ENCODE measurements around the gene SRGAP2B. TPM values are rescaled to one million over a fixed set of nuclear protein-coding genes. Genes with fewer than 3 reads are reported as not detected.
A peak's percentile ranks its signal among the peaks of the same experiment; 100 is the strongest.
"Not testable (repeated sequence)": the region's sequence is repeated elsewhere in the genome, so short reads cannot be mapped to it uniquely, and the experiment has no call there.

The SRGAP2B gene
- total RNA-seq, 2 donors from 2014 or later = 61.2 to 82.0 TPM

DNA sequence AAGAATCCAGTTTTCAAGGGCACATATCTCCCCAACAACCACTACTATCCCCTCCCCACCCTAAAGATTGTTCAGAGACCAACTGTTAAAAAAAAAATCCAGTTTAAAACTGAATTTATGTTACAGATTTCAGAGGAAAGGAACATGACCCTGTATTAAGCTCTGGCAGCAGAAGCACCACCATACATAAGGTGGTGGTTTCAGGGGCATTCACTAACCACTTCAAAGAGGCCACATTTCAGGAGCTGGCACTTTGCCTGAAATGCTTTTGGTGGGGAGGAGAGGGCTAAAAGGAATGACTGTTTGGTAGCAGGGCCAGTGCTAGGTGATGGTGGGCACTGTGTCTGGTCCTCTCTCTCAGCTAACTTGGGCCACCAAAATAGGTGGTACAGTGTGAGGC is 176.0 kb downstream of the SRGAP2B start:
- H3K27me3 ChIP-seq (ENCODE audit: control insufficient read depth, insufficient read depth, low read length, poor library complexity, severe bottlenecking); DNase-seq; H3K4me3 Mint-ChIP-seq; H3K9me3 Mint-ChIP-seq; H3K4me1 Mint-ChIP-seq; H3K36me3 Mint-ChIP-seq (ENCODE audit: low read depth); H3K9me3 ChIP-seq (ENCODE audit: control insufficient read depth, low read length); H3K27me3 Mint-ChIP-seq (ENCODE audit: insufficient read depth); H3K36me3 ChIP-seq (ENCODE audit: control insufficient read depth, insufficient read depth, low read length); H3K27ac ChIP-seq (ENCODE audit: low read depth, low read length); H3K9ac ChIP-seq (ENCODE audit: extremely low read depth, low read length, poor library complexity, severe bottlenecking); H3K27ac Mint-ChIP-seq; H3K4me1 ChIP-seq (ENCODE audit: control insufficient read depth, insufficient read depth, low read length); H3K4me3 ChIP-seq (ENCODE audit: low read length): not testable (repeated sequence)

DNA sequence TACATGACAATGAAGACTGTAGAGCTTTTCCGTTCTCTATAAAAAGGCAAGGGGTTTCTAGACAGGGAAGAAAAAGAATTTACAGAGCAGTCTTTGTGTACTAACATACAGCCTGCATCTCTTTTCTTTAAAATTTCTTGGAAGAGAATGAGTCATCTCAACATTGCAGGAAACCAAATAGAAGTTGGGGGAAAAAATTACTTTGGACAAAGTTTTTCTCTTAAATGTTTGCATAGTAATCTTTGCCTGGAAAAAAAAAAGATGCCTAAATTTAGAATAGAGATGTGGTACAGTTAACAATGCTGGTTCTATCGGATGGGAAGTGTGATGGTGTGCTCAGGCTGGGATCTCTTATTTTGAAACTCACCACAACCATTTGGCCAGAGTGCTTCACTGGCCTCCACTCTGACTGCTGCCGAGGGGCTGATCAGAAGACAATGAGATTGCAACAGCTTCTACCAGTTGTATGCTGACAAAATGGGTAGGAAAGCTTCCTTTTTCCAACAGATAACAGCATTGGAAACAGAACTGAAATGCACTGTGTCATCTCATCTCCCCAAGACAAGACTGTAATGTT is 177.0 kb downstream of the SRGAP2B start:
- H3K27ac ChIP-seq (ENCODE audit: low read depth, low read length); DNase-seq; H3K4me3 ChIP-seq (ENCODE audit: low read length); H3K27me3 Mint-ChIP-seq (ENCODE audit: insufficient read depth); H3K9me3 Mint-ChIP-seq; H3K4me1 Mint-ChIP-seq; H3K9ac ChIP-seq (ENCODE audit: extremely low read depth, low read length, poor library complexity, severe bottlenecking); H3K4me1 ChIP-seq (ENCODE audit: control insufficient read depth, insufficient read depth, low read length); H3K9me3 ChIP-seq (ENCODE audit: control insufficient read depth, low read length); H3K27me3 ChIP-seq (ENCODE audit: control insufficient read depth, insufficient read depth, low read length, poor library complexity, severe bottlenecking); H3K4me3 Mint-ChIP-seq; H3K36me3 Mint-ChIP-seq (ENCODE audit: low read depth); H3K36me3 ChIP-seq (ENCODE audit: control insufficient read depth, insufficient read depth, low read length): not testable (repeated sequence)
- WGBS, 2 experiments (ENCODE audit: insufficient coverage in 1 of 2, insufficient read length in 1 of 2) = no CpG with 5 or more reads among the region's 3 CpGs
- H3K27ac Mint-ChIP-seq = peak overlapping the region; percentile 81

DNA sequence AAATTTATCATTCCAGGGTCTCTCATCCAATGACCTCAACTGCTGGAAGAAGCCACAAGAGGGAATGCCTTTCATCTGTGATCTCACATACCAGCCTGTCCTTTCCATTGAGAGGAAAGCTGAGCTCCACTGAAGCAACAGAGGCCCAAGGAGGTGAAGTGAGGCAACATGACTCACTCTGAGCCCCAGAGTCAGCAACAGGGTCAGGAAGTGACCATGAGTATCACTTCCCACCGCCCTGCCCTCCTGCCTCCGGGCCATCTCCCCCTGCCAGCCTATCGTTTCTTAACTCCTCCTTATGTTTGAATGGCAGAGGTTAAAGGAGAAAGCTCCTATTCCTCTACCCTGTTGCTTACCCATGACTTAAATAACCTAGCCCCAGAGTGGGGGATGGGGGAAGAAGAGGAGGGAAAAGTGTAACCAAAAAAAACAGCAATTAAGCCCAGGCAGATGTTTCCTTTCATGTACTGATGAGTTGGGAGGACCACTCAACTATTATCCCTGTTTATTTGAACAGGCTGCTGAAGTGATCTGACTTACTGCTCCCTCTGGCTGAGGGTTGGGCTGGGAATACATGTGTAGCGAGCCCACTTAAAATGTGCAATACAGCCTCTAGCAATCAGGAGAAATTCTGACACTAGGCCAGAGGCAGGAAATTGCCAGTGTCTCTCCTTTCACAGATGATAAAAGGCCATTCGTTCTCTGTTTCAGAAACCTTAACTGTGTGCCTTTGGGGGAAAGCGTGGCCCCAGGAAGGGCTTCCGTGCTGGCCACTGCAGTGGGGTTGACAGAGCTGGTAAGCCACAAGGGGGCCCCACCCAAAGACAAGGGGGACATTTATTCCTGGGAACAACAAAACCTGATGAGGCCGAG is 177.7 kb downstream of the SRGAP2B start:
- whole genome bisulfite sequencing, 2 experiments (ENCODE audit: insufficient coverage in 1 of 2, insufficient read length in 1 of 2) = no CpG with 5 or more reads among the region's 8 CpGs
- H3K9ac ChIP-seq (ENCODE audit: extremely low read depth, low read length, poor library complexity, severe bottlenecking); H3K4me1 ChIP-seq (ENCODE audit: control insufficient read depth, insufficient read depth, low read length); H3K36me3 Mint-ChIP-seq (ENCODE audit: low read depth); H3K4me3 ChIP-seq (ENCODE audit: low read length); H3K27ac Mint-ChIP-seq; H3K27ac ChIP-seq (ENCODE audit: low read depth, low read length); H3K9me3 Mint-ChIP-seq; DNase-seq; H3K4me1 Mint-ChIP-seq; H3K4me3 Mint-ChIP-seq; H3K27me3 Mint-ChIP-seq (ENCODE audit: insufficient read depth); H3K9me3 ChIP-seq (ENCODE audit: control insufficient read depth, low read length); H3K27me3 ChIP-seq (ENCODE audit: control insufficient read depth, insufficient read depth, low read length, poor library complexity, severe bottlenecking); H3K36me3 ChIP-seq (ENCODE audit: control insufficient read depth, insufficient read depth, low read length): not testable (repeated sequence)

DNA sequence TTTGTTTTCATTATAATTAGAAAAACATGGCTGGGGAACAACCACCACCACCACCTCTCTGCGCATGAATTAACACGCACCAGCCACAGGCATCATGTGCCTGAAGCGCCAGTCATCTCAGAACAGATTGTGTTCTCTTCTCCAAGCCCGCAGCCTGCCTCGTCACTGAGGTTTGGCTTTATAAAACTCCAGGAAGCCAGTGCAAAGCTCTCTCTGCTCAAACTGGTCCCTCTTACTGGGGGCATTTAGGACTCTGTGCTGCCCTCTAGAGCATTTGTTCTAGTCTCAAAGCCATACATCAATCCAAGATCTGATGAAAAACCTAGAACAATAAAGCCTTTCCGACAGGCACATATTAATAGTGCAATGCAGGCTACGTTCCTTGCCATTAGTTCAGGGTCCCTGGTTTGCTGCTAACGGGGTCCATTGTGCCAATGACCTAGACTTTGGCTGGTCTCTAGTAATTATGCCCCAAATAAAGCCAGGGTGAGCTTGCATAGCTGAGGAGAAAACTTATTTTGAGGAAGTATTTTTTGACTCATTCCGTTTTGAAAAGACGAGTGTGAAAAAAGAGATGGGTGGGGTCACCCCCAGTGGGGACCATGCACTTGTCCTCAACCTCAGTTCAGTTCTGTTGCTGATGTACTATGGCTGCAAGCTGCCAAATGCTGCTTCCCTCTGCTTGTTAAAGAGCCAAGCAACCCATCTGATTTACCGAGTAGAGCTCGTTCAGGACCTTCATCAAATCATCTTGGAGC is 181.0 kb downstream of the SRGAP2B start:
- not testable (repeated sequence) for H3K9ac ChIP-seq (ENCODE audit: extremely low read depth, low read length, poor library complexity, severe bottlenecking); H3K36me3 ChIP-seq (ENCODE audit: control insufficient read depth, insufficient read depth, low read length); H3K9me3 ChIP-seq (ENCODE audit: control insufficient read depth, low read length); H3K4me3 Mint-ChIP-seq; H3K27me3 Mint-ChIP-seq (ENCODE audit: insufficient read depth); H3K9me3 Mint-ChIP-seq; H3K4me1 Mint-ChIP-seq; H3K27ac Mint-ChIP-seq; DNase-seq; H3K36me3 Mint-ChIP-seq (ENCODE audit: low read depth); H3K4me3 ChIP-seq (ENCODE audit: low read length); H3K27ac ChIP-seq (ENCODE audit: low read depth, low read length); H3K4me1 ChIP-seq (ENCODE audit: control insufficient read depth, insufficient read depth, low read length); H3K27me3 ChIP-seq (ENCODE audit: control insufficient read depth, insufficient read depth, low read length, poor library complexity, severe bottlenecking)
- 67% methylated on average over 2 of the region's 12 CpGs; no CpG with 5 or more reads in 1 of the 2 experiments for whole genome bisulfite sequencing, 2 experiments (ENCODE audit: insufficient coverage in 1 of 2, insufficient read length in 1 of 2)
- TF ChIP-seq, protein P1, sequence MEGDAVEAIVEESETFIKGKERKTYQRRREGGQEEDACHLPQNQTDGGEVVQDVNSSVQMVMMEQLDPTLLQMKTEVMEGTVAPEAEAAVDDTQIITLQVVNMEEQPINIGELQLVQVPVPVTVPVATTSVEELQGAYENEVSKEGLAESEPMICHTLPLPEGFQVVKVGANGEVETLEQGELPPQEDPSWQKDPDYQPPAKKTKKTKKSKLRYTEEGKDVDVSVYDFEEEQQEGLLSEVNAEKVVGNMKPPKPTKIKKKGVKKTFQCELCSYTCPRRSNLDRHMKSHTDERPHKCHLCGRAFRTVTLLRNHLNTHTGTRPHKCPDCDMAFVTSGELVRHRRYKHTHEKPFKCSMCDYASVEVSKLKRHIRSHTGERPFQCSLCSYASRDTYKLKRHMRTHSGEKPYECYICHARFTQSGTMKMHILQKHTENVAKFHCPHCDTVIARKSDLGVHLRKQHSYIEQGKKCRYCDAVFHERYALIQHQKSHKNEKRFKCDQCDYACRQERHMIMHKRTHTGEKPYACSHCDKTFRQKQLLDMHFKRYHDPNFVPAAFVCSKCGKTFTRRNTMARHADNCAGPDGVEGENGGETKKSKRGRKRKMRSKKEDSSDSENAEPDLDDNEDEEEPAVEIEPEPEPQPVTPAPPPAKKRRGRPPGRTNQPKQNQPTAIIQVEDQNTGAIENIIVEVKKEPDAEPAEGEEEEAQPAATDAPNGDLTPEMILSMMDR (conservative IDR thresholded peaks at IDR 0.05) = peak; percentile 43

DNA sequence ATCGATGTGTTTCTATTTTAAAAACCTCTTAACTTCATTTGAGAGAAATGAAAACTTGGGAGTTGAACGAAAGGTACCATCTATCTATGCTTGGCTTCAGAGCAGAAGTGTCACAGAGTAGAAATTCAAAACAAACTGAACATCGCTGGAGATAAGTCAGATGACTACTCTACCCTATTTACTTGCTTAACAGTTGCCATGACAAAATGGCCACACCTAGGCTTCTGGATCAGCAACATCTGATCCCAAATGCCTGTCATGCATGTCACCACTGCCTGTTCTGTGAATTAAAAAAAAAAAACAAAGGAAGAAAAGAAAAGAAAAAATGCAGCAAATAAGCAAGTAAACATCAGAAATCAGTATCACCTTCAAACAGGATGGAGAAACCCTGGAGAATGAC is 181.7 kb downstream of the SRGAP2B start:
- not testable (repeated sequence) for H3K27ac Mint-ChIP-seq; H3K9ac ChIP-seq (ENCODE audit: extremely low read depth, low read length, poor library complexity, severe bottlenecking); H3K9me3 Mint-ChIP-seq; H3K4me1 Mint-ChIP-seq; H3K36me3 ChIP-seq (ENCODE audit: control insufficient read depth, insufficient read depth, low read length); H3K27me3 Mint-ChIP-seq (ENCODE audit: insufficient read depth); H3K27me3 ChIP-seq (ENCODE audit: control insufficient read depth, insufficient read depth, low read length, poor library complexity, severe bottlenecking); H3K36me3 Mint-ChIP-seq (ENCODE audit: low read depth); H3K9me3 ChIP-seq (ENCODE audit: control insufficient read depth, low read length); H3K4me3 ChIP-seq (ENCODE audit: low read length); H3K27ac ChIP-seq (ENCODE audit: low read depth, low read length); H3K4me3 Mint-ChIP-seq; H3K4me1 ChIP-seq (ENCODE audit: control insufficient read depth, insufficient read depth, low read length); DNase-seq
- WGBS, 2 experiments (ENCODE audit: insufficient coverage in 1 of 2, insufficient read length in 1 of 2) = no CpG with 5 or more reads among the region's 3 CpGs

DNA sequence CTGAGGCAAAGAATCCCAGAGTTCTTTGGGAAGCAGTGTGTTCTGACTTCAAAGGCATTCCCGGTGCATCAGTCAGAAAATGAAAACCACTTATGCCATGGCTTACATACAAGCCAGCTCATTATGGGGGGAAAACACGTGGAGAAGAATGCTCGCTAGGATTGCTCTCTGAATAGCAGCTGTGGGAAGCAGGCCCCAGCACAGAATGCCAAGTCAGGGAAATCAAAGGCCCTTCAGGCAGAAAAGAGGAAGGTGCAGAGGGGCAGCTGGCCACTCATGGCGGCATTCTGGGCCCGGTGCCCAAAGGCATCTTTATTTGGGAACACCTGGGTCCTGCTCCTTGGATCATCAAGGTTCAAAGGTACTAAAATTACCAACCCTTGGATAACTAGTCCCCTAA is 184.4 kb downstream of the SRGAP2B start:
- not testable (repeated sequence) for H3K9me3 Mint-ChIP-seq, H3K27ac Mint-ChIP-seq
- no CpG with 5 or more reads among the region's 5 CpGs for WGBS, 2 experiments (ENCODE audit: insufficient coverage in 1 of 2, insufficient read length in 1 of 2)

More for the DNA sequence above, 184.4 kb downstream of the SRGAP2B start:
- not testable (repeated sequence) for H3K27ac ChIP-seq (ENCODE audit: low read depth, low read length); H3K4me1 Mint-ChIP-seq; H3K36me3 ChIP-seq (ENCODE audit: control insufficient read depth, insufficient read depth, low read length); H3K4me3 Mint-ChIP-seq; H3K4me1 ChIP-seq (ENCODE audit: control insufficient read depth, insufficient read depth, low read length); H3K27me3 ChIP-seq (ENCODE audit: control insufficient read depth, insufficient read depth, low read length, poor library complexity, severe bottlenecking); H3K36me3 Mint-ChIP-seq (ENCODE audit: low read depth); H3K27me3 Mint-ChIP-seq (ENCODE audit: insufficient read depth); H3K9ac ChIP-seq (ENCODE audit: extremely low read depth, low read length, poor library complexity, severe bottlenecking); H3K9me3 ChIP-seq (ENCODE audit: control insufficient read depth, low read length); DNase-seq; H3K4me3 ChIP-seq (ENCODE audit: low read length)

Measured in endodermal cell (in vitro differentiated cells).